Measurements from ENCODE around the gene HIF1A.

DNA sequence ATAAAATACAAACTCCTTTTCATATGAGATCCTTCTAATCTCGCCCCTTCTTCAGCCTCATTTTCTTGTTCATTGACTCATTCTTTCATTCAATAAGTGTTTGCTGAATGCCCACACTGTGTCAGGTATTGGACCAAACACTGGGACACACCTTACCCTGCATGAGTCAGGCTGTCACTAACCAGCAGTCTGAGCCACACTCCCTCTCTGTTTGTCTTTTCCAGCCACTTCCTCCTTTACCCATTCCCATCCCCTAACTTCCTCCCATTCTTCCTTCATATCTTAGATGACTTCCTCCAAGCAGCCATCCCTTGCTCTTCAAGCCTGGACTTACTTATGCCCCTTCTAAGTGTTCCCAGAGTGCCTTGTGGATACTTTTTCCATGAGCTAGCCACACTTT lies 27.0 kb upstream of the HIF1A start:
- TF ChIP-seq, protein P1, sequence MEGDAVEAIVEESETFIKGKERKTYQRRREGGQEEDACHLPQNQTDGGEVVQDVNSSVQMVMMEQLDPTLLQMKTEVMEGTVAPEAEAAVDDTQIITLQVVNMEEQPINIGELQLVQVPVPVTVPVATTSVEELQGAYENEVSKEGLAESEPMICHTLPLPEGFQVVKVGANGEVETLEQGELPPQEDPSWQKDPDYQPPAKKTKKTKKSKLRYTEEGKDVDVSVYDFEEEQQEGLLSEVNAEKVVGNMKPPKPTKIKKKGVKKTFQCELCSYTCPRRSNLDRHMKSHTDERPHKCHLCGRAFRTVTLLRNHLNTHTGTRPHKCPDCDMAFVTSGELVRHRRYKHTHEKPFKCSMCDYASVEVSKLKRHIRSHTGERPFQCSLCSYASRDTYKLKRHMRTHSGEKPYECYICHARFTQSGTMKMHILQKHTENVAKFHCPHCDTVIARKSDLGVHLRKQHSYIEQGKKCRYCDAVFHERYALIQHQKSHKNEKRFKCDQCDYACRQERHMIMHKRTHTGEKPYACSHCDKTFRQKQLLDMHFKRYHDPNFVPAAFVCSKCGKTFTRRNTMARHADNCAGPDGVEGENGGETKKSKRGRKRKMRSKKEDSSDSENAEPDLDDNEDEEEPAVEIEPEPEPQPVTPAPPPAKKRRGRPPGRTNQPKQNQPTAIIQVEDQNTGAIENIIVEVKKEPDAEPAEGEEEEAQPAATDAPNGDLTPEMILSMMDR (IDR thresholded peaks at IDR 0.05; ENCODE audit: extremely low read depth in 1 of 2, insufficient read depth in 1 of 2, low read depth in 1 of 2, low read length in 2 of 2) = no peak
- TF ChIP-seq EZH2 (IDR thresholded peaks at IDR 0.05; ENCODE audit: borderline replicate concordance, low read depth, low read length, severe bottlenecking) (no peak), POLR2AphosphoS5 (IDR thresholded peaks at IDR 0.05; ENCODE audit: insufficient read depth, low read depth, low read length) (no peak), POLR2A (IDR thresholded peaks at IDR 0.05; ENCODE audit: low read depth, low read length) (no peak), MYC (IDR thresholded peaks at IDR 0.05; ENCODE audit: low read depth, low read length) (no peak), JUN (IDR thresholded peaks at IDR 0.05; ENCODE audit: borderline replicate concordance, insufficient read depth, insufficient read length, low read depth) (no peak), GATA2 (IDR thresholded peaks at IDR 0.05; ENCODE audit: insufficient read depth, insufficient read length, low read depth, low read length) (no peak)
- TF ChIP-seq, protein P2, sequence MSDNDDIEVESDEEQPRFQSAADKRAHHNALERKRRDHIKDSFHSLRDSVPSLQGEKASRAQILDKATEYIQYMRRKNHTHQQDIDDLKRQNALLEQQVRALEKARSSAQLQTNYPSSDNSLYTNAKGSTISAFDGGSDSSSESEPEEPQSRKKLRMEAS (IDR thresholded peaks at IDR 0.05; ENCODE audit: insufficient read depth, insufficient read length) = no peak
